Subcutaneous adipose tissue (tissue), 4 donors: ENCODE measurements around the gene VAMP1. TPM values are rescaled to one million over a fixed set of nuclear protein-coding genes. Genes with fewer than 3 reads are reported as not detected.

ENCODE experiments used
- total RNA-seq, 4 donors: library from RNA; depleted of rRNA; stranded (reverse); fragments of >200 nt; gene quantifications; one replicate each; pipeline ENCODE4 v1.1.0, GENCODE V29; 2016
- TF ChIP-seq, protein P1 (sequence below): fragments of 450-650 bp; IDR thresholded peaks from one replicate; pipeline ENCODE4 v1.5.1; 2016; ENCODE audit warnings: low read depth, mild to moderate bottlenecking, control low read depth, antibody characterized with exemption, moderate library complexity

The VAMP1 gene
- total RNA-seq, 4 donors from 2014 or later = 0.82 to 12.8 (median 5.0) TPM

DNA sequence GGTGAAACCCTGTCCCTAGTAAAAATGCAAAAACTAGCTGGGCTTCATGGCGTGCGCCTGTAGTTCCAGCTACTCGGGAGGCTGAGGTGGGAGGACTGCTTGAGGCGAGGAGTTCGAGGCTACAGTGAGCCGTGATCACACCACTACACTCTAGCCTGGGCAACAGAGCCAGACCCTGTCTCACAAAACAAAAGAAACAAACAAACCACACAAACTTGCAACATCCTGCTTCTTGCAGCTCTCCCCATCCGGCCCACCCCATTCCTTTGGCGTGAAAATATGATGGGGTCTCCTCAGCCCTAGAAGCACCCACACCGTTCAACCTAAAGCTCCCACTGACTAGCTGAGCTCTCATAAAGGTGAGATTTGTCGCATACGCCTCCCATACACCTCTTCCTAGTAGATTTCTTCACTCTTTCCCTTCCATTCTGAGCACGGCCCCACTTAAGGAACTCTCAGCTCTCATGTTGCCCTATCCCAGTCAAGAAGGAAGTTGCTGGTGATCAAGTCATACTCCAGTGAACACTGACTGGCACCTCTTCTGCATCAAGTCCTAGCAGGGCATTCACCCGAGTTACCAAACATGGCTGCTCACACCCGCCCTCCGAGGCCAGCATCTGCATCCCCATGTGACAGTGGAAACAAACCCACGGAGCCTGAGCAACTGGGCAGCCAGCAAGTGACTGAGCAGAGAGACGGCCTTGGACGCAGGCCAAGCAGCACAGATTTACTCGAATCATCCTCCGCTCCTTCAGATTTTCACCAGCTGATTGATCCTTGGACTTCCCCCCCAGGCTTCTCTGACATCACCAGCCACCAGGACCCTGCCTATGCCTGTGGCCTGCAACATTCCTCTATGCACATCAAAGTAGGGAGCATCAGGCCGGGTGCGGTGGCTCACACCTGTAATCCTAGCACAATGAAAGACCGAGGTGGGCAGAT is 44.6 kb downstream of the VAMP1 start:
- TF ChIP-seq, protein P1, sequence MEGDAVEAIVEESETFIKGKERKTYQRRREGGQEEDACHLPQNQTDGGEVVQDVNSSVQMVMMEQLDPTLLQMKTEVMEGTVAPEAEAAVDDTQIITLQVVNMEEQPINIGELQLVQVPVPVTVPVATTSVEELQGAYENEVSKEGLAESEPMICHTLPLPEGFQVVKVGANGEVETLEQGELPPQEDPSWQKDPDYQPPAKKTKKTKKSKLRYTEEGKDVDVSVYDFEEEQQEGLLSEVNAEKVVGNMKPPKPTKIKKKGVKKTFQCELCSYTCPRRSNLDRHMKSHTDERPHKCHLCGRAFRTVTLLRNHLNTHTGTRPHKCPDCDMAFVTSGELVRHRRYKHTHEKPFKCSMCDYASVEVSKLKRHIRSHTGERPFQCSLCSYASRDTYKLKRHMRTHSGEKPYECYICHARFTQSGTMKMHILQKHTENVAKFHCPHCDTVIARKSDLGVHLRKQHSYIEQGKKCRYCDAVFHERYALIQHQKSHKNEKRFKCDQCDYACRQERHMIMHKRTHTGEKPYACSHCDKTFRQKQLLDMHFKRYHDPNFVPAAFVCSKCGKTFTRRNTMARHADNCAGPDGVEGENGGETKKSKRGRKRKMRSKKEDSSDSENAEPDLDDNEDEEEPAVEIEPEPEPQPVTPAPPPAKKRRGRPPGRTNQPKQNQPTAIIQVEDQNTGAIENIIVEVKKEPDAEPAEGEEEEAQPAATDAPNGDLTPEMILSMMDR = no peak

DNA sequence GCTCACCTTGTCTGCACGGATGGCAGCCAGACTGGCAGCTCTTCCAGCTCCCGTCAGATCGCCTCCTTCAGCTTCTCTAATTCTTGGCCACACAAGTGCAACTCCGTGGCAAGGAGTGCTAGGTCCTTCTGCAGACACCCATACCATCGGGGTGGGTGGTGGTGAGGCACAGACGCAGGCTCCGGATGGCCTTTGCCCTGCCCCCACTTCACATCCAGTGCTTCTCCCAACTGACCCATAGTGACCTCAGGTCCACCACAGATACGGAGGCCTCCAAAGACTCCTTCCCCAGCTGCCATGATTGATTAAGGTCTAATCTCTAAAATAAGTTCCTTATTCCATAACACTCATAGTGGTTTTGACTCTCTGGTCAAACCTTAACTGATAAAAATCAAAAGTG is 45.6 kb downstream of the VAMP1 start:
- TF ChIP-seq, protein P1 = no peak

DNA sequence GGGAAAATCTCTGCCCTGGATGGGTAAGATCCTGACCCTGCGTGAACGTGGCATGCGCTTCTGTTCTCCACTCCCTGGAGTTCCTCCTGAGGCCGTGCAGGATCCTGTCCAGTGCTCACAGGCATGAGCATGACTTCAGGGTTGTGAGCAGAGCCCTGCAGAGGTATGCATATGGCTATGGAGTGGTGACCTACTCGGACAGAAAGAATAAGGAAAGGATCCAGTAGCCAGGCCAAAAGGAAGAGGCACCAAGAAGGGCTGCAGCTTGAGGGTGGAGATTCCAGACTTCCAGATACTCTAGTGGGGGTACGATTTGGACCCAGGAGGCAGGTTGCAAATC is 46.5 kb downstream of the VAMP1 start:
- TF ChIP-seq, protein P1 = no peak

DNA sequence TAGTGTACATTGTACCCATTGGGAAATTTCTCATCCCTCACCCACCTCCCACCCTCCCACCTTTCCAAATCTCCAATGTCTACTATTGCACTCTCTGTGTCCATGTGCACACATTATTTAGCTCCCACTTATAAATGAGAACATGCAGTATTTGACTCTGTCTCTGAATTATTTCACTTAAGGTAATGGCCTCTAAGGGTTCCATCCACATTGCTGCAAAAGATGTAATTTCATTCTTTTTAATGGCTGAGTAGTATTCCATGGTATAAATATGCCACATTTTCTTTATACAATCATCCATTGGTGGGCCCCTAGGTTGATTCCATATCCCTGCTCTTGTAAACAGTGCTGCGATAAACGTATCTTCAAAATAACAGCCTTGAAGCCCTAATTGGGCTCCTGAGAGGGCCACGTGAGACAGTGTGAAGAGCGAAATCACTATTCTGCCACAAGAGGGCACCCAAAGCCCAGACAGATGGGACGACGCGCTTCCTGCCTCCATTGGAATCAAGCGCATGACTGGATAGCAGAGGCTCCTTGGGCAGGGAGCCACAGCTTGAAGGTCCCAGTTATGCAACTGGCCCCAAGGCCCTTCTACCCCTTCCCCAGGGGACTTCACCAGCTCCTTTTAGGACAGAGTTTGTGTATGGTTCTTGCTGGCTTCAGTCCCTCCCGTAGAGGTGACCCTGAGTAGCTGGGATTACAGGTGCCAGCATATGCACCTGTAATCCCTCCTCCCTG is 47.0 kb downstream of the VAMP1 start:
- TF ChIP-seq, protein P1 = no peak

DNA sequence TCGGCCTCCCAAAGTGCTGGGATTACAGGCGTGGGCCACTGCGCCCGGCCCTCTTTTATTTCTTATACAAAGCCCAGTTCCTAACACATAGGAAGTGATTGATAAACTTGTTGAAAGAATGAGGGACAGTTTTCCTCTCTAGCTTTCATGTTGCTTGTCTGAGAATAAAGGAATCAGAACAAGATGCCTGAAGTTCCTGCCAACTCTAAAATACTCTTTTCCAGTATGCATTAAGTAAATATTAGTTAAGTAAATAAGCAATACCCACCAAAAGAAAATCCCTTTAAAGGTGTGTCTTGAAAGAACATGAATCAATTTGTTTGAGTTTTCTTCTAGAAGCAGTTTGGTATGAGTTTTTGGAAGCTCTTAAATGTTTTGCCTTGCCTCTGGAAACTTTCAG is 50.1 kb downstream of the VAMP1 start:
- TF ChIP-seq, protein P1 = no peak

DNA sequence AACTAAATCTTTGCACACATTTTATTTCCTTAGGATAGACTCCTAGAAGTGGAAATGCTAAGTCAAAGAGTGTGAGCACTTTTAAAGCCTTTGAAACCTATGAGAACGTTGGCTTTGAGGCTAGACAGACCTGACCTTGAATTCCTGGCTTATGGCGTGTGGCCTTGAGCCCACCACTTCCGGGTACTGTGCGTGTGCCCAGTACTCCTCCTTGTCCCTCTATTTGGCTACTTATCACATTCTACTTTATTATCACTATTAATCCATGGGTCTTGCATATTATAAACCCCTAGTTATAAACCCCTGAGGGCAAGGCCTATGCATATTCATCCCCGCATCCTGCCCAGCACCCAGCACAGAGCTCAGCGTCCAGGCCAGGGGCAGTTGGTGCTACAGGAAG is 51.7 kb downstream of the VAMP1 start:
- TF ChIP-seq, protein P1 = no peak

DNA sequence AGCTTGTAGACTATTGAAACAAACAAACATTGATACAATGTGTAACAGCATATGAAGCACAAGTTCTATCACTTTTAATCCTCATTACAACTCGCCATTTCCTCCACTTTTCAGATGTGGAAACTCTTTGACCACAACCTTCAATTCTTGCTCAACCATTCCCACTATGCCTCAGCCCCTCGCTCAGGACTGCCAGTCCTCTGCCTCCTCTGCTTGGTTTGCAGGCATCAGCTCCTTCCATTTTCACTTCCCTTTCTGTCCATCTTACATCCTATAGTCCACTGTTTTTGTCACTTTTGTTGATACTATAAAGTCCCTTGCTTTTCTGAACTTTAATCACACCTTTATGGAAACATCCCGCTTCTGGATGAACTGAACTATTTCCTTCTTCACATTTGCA is 53.9 kb downstream of the VAMP1 start:
- TF ChIP-seq, protein P1 = no peak

Other genes with a start within 250 kb of the VAMP1 start
- gene PLEKHG6, start 160.0 kb downstream of the VAMP1 start, total RNA-seq = 100 to 1,000 TPM in 1 of 4 donors, 10 to 100 TPM in 2, 1 to 10 TPM in 1; 6.8 to 111 (median 49.4) TPM
- gene TNFRSF1A, start 128.6 kb downstream of the VAMP1 start, total RNA-seq = 100 to 1,000 TPM; 207 to 269 (median 239) TPM
- 1 to 10 TPM; 3.4 to 5.8 (median 4.1) TPM for gene SCNN1A, start 95.1 kb downstream of the VAMP1 start, total RNA-seq
- gene LTBR, start 86.5 kb downstream of the VAMP1 start, total RNA-seq = 100 to 1,000 TPM in 1 of 4 donors, 10 to 100 TPM in 3; 73.1 to 157 (median 80.2) TPM
- gene CD27, start 25.7 kb downstream of the VAMP1 start, total RNA-seq = 1 to 10 TPM in 1 of 4 donors, under 1 TPM in 1, not detected in 2; 0.44 to 1.7 TPM
- 10 to 100 TPM; 17.3 to 26.3 (median 23.4) TPM for gene TAPBPL, start 18.6 kb downstream of the VAMP1 start, total RNA-seq
- 10 to 100 TPM; 65.6 to 99.1 (median 68.2) TPM for gene MRPL51, start 22.6 kb upstream of the VAMP1 start, total RNA-seq
- gene NCAPD2, start 23.4 kb upstream of the VAMP1 start, total RNA-seq = 10 to 100 TPM; 10.8 to 25.2 (median 16.9) TPM
- 1,000 to 10,000 TPM in 2 of 4 donors, 100 to 1,000 TPM in 2; 850 to 1,788 (median 1,222) TPM for gene GAPDH, start 63.8 kb upstream of the VAMP1 start, total RNA-seq
- 10 to 100 TPM in 3 of 4 donors, 1 to 10 TPM in 1; 8.8 to 33.3 (median 27.9) TPM for gene IFFO1, start 85.4 kb upstream of the VAMP1 start, total RNA-seq
- 10 to 100 TPM; 15.1 to 47.8 (median 23.7) TPM for gene NOP2, start 97.6 kb upstream of the VAMP1 start, total RNA-seq
- gene CHD4, start 136.7 kb upstream of the VAMP1 start, total RNA-seq = 100 to 1,000 TPM; 130 to 216 (median 158) TPM
- gene LPAR5, start 165.3 kb upstream of the VAMP1 start, total RNA-seq = 1 to 10 TPM in 3 of 4 donors, under 1 TPM in 1; 0.82 to 4.0 (median 2.3) TPM
- 1 to 10 TPM in 3 of 4 donors, not detected in 1; 2.4 to 4.9 (median 2.4) TPM for gene ACRBP, start 176.8 kb upstream of the VAMP1 start, total RNA-seq
- 10 to 100 TPM; 13.4 to 52.9 (median 41.4) TPM for gene ING4, start 192.4 kb upstream of the VAMP1 start, total RNA-seq
- 10 to 100 TPM; 21.8 to 34.9 (median 25.4) TPM for gene ZNF384, start 218.7 kb upstream of the VAMP1 start, total RNA-seq
- gene PIANP, start 230.1 kb upstream of the VAMP1 start, total RNA-seq = not detected